HG03521 (cell line): Measurements from ENCODE around the gene GALNTL6.
"Not testable (repeated sequence)": the region's sequence is repeated elsewhere in the genome, so short reads cannot be mapped to it uniquely, and the experiment has no call there.

Experiments used
- ATAC-seq: cut with Tn5 transposase; IDR thresholded peaks from one replicate; pipeline ENCODE4 v1.9.1; 2021; ENCODE audit warnings: mild to moderate bottlenecking, moderate library complexity; ENCODE audit not compliant: unreplicated experiment

The GALNTL6 gene

GRCh38 chr4:172362569-172362968 lies 549.4 kb downstream of the GALNTL6 start:
- no peak for ATAC-seq

- no peak for ATAC-seq
Measured at GRCh38 chr4:172369471-172369959, 556.3 kb downstream of the GALNTL6 start.

- ATAC-seq, result no peak
Measured at GRCh38 chr4:172377486-172378140, 564.4 kb downstream of the GALNTL6 start.

GRCh38 chr4:172379834-172380233 lies 566.6 kb downstream of the GALNTL6 start:
- no peak for ATAC-seq

- ATAC-seq, result no peak
Measured at GRCh38 chr4:172390331-172390730, 577.1 kb downstream of the GALNTL6 start.

- ATAC-seq, result no peak
Measured at GRCh38 chr4:172392741-172393140, 579.5 kb downstream of the GALNTL6 start.

- ATAC-seq, result no peak
Measured at GRCh38 chr4:172393220-172393619, 580.0 kb downstream of the GALNTL6 start.

- no peak for ATAC-seq
Measured at GRCh38 chr4:172404676-172405075, 591.5 kb downstream of the GALNTL6 start.

- ATAC-seq, result no peak
Measured at GRCh38 chr4:172410363-172410762, 597.2 kb downstream of the GALNTL6 start.

- ATAC-seq, result no peak
Measured at GRCh38 chr4:172411149-172411548, 597.9 kb downstream of the GALNTL6 start.

- no peak for ATAC-seq
Measured at GRCh38 chr4:172412851-172413580, 599.8 kb downstream of the GALNTL6 start.

GRCh38 chr4:172428979-172429378 lies 615.8 kb downstream of the GALNTL6 start:
- ATAC-seq, result not testable (repeated sequence)

- no peak for ATAC-seq
Measured at GRCh38 chr4:172480471-172480870, 667.3 kb downstream of the GALNTL6 start.

- no peak for ATAC-seq
Measured at GRCh38 chr4:172481802-172482508, 668.8 kb downstream of the GALNTL6 start.

GRCh38 chr4:172485007-172485406 lies 671.8 kb downstream of the GALNTL6 start:
- ATAC-seq, result no peak

GRCh38 chr4:172486531-172486930 lies 673.3 kb downstream of the GALNTL6 start:
- ATAC-seq, result no peak

GRCh38 chr4:172489861-172490260 lies 676.7 kb downstream of the GALNTL6 start:
- ATAC-seq, result no peak

GRCh38 chr4:172495769-172496168 lies 682.6 kb downstream of the GALNTL6 start:
- ATAC-seq, result no peak

- ATAC-seq, result no peak
Measured at GRCh38 chr4:172497321-172497720, 684.1 kb downstream of the GALNTL6 start.

GRCh38 chr4:172514011-172514410 lies 700.8 kb downstream of the GALNTL6 start:
- no peak for ATAC-seq

GRCh38 chr4:172514801-172515200 lies 701.6 kb downstream of the GALNTL6 start:
- no peak for ATAC-seq
